Measurements from ENCODE around the gene TAGLN2. TPM values are rescaled to one million over a fixed set of nuclear protein-coding genes. Genes with fewer than 3 reads are reported as not detected.
"Not testable (repeated sequence)": the region's sequence is repeated elsewhere in the genome, so short reads cannot be mapped to it uniquely, and the experiment has no call there.

TAGLN2 gene
- total RNA-seq, 1 experiment from 2014 or later, result 464 TPM

DNA sequence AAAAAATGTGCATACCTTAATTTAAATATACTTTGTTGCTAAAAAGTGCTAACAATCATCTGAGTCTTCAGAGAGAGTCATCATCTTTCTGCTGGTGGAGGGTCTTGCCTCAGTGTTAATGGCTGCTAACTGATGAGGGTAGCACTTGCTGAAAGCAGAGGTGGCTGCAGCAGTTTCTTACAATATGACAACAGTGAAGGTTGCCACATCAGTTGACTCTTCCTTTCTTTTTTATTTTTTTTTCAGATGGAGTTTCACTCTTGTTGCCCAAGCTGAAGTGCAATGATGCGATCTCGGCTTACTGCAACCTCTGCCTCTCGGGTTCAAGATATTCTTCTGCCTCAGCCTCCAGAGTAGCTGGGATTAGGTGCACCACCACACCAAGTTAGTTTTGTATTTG is 22.8 kb downstream of the TAGLN2 start:
- no peak for DNase-seq (ENCODE audit: unreplicated experiment)
- Mint-ChIP-seq H3K4me3 (ENCODE audit: unreplicated experiment) (no peak overlapping the region), H3K27me3 (ENCODE audit: insufficient read depth, unreplicated experiment) (no peaks in the 10 kb centered on the region), H3K27ac (ENCODE audit: low read depth, unreplicated experiment) (no peak overlapping the region), H3K36me3 (ENCODE audit: insufficient read depth, unreplicated experiment) (no peaks in the 10 kb centered on the region), H3K4me1 (ENCODE audit: insufficient read depth, unreplicated experiment) (peaks cover 10% of the 10 kb centered on the region), H3K9me3 (ENCODE audit: unreplicated experiment) (no peaks in the 10 kb centered on the region)
- intact Hi-C loops (cut with micrococcal nuclease), result no loop called here
- no TSS peak for BruUV-seq (replicated peaks)
- CTCF ChIA-PET, result interaction anchor here (0.6 to 8.9 kb wide), 5 partner anchors 11 to 104 kb away, joined by 3 to 134 read pairs (median 24); no protein-coding TSS in a partner anchor
- POLR2A ChIA-PET, result no interaction called here
- TF ChIP-seq, protein P1, sequence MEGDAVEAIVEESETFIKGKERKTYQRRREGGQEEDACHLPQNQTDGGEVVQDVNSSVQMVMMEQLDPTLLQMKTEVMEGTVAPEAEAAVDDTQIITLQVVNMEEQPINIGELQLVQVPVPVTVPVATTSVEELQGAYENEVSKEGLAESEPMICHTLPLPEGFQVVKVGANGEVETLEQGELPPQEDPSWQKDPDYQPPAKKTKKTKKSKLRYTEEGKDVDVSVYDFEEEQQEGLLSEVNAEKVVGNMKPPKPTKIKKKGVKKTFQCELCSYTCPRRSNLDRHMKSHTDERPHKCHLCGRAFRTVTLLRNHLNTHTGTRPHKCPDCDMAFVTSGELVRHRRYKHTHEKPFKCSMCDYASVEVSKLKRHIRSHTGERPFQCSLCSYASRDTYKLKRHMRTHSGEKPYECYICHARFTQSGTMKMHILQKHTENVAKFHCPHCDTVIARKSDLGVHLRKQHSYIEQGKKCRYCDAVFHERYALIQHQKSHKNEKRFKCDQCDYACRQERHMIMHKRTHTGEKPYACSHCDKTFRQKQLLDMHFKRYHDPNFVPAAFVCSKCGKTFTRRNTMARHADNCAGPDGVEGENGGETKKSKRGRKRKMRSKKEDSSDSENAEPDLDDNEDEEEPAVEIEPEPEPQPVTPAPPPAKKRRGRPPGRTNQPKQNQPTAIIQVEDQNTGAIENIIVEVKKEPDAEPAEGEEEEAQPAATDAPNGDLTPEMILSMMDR (IDR thresholded peaks at IDR 0.05; ENCODE audit: unreplicated experiment), result no peak

DNA sequence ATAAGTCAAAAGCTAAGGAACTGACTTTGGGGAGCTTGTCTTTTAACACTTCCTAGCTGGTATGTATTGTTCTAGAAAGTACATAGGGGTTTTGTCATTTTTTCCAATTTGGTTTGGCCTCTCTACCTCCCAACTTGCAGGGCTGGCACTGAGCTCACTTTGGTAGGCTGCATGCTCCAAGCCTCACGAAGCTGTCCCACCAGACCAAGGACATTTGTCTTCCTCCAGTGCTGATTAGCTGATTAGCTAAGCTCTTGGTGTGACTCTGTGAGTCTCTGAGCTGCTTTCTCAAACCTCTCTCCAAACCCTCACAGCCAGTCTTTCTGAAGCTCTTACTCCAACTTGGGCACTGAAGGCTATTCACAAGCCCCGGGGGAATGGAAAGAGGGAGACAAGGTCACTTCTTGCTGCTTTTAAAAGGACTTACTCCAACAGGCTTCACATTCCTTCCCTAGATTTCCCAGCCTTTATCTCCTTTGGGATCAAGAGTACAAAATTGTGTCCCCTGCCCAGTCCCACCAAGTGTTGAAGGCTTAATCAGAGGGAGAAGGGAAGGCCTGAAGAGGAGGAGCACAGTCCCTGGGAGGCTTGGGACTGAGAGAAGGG is 24.4 kb downstream of the TAGLN2 start:
- TF ChIP-seq, protein P1 (IDR thresholded peaks at IDR 0.05; ENCODE audit: unreplicated experiment), result no peak
- DNase-seq (ENCODE audit: unreplicated experiment), result no peak
- ChIA-PET CTCF (interaction anchor here (0.5 to 8.9 kb wide), 13 partner anchors 9 to 1192 kb away, joined by 3 to 134 read pairs (median 3); no protein-coding TSS in a partner anchor), POLR2A (no interaction called here)
- H3K4me1 Mint-ChIP-seq (ENCODE audit: insufficient read depth, unreplicated experiment), result peaks cover 10% of the 10 kb centered on the region
- no peak overlapping the region for H3K4me3 Mint-ChIP-seq (ENCODE audit: unreplicated experiment)
- no peak overlapping the region for H3K27ac Mint-ChIP-seq (ENCODE audit: low read depth, unreplicated experiment)
- no peaks in the 10 kb centered on the region for H3K27me3 Mint-ChIP-seq (ENCODE audit: insufficient read depth, unreplicated experiment)
- intact Hi-C loops (cut with micrococcal nuclease), result no loop called here
- no TSS peak for BruUV-seq (replicated peaks)
- no peaks in the 10 kb centered on the region for H3K36me3 Mint-ChIP-seq (ENCODE audit: insufficient read depth, unreplicated experiment)
- H3K9me3 Mint-ChIP-seq (ENCODE audit: unreplicated experiment), result no peaks in the 10 kb centered on the region

DNA sequence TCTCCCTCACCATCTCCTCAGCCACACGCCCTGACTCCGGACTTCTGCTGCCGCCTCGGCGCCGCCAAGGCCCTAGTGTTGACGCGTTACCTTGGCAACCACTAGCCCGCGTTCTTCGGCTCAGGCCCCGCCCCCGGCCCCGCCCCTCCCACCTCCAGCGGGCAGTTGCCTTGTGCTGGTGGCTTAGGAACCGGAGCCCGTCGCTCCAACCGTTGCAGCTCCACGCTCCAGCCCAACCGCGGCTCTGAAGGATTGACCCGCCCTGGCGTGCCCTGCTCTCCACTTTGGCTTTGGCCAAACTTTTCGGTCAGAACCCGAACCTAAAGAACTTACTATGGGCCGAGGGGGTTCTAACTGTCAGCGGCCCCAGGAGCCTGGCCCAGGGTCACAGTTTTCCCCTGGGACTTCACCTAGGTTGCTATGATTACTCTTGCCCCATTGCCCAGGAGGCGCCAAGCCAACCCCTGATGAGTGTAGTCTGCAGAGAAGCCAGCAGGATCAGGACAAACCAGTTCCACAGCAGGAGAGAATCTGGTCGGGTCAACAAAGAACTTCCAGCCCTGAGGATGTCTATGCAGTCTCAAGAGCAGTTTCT is 25.1 kb downstream of the TAGLN2 start, which contains the start of gene CFAP45:
Gene CFAP45 (minus strand): TSS at position 80 of the 595 bp plus-strand sequence. CDS start 67 bp downstream, at position 13.
- Mint-ChIP-seq H3K27me3 (ENCODE audit: insufficient read depth, unreplicated experiment) (no peaks in the 10 kb centered on the region), H3K36me3 (ENCODE audit: insufficient read depth, unreplicated experiment) (no peaks in the 10 kb centered on the region), H3K9me3 (ENCODE audit: unreplicated experiment) (no peaks in the 10 kb centered on the region), H3K4me1 (ENCODE audit: insufficient read depth, unreplicated experiment) (peaks cover 10% of the 10 kb centered on the region), H3K4me3 (ENCODE audit: unreplicated experiment) (peak within 1 kb of the TSS; percentile 60), H3K27ac (ENCODE audit: low read depth, unreplicated experiment) (no peak within 1 kb of the TSS)
- intact Hi-C loops (cut with micrococcal nuclease), result no loop called here
- peak; percentile 79 for DNase-seq (ENCODE audit: unreplicated experiment)
- TF ChIP-seq, protein P1 (IDR thresholded peaks at IDR 0.05; ENCODE audit: unreplicated experiment), result no peak
- BruUV-seq (replicated peaks), result no TSS peak
- CTCF ChIA-PET, result interaction anchor here (0.5 to 8.9 kb wide), 9 partner anchors 8 to 739 kb away, joined by 3 to 134 read pairs (median 3); no protein-coding TSS in a partner anchor
- POLR2A ChIA-PET, result no interaction called here

DNA sequence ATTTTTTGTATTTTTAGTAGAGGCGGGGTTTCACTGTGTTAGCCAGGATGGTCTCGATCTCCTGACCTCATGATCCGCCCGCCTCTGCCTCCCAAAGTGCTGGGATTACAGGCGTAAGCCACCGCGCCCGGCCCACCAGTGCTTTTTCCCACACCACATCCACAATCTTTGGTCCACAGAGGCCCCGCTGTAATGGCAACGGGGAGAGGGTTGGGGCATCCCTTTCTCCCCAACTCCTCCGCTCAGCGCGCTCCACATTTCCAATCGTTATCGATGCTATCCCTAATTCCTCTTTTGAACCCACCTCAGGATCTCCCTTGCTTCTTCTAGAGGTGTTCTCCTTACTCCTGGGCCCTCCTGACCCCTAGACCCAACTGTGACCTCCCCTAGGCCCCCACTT is 25.7 kb downstream of the TAGLN2 start:
- BruUV-seq (replicated peaks); H3K27me3 Mint-ChIP-seq (ENCODE audit: insufficient read depth, unreplicated experiment); POLR2A ChIA-PET; H3K4me1 Mint-ChIP-seq (ENCODE audit: insufficient read depth, unreplicated experiment); DNase-seq (ENCODE audit: unreplicated experiment); H3K27ac Mint-ChIP-seq (ENCODE audit: low read depth, unreplicated experiment); intact Hi-C loops (cut with micrococcal nuclease); H3K36me3 Mint-ChIP-seq (ENCODE audit: insufficient read depth, unreplicated experiment); H3K9me3 Mint-ChIP-seq (ENCODE audit: unreplicated experiment): not testable (repeated sequence)
- CTCF ChIA-PET, result interaction anchor here (0.7 to 3.0 kb wide), 3 partner anchors 101 to 392 kb away, joined by 3 to 26 read pairs (median 3); no protein-coding TSS in a partner anchor
- H3K4me3 Mint-ChIP-seq (ENCODE audit: unreplicated experiment), result peak overlapping the region; percentile 60
